OCI-LY3 (cell line): ENCODE measurements around the gene MAP3K5.

ENCODE experiments used
- H2AFZ ChIP-seq: fragments of 200-600, 300-600 bp; shearing (Covaris generic); 2 replicates; pipeline ENCODE4 v1.6.0; 2014; ENCODE audit warnings: antibody characterized with exemption, low read depth, low read length
- H3K27ac ChIP-seq: fragments of 200-600, 300-600 bp; sonication (generic); 2 replicates; pipeline ENCODE4 v1.5.1; 2014; ENCODE audit warnings: mild to moderate bottlenecking, low read length, moderate library complexity, mixed read lengths
- H3K27me3 ChIP-seq: fragments of 200-600, 300-600 bp; sonication (generic); 2 replicates; pipeline ENCODE4 v1.6.1; 2014; ENCODE audit warnings: low read depth, low read length, mixed read lengths
- H3K36me3 ChIP-seq: fragments of 200-600, 300-600 bp; sonication (generic); replicated peaks from 2 replicates; pipeline ENCODE3; 2014; ENCODE audit warnings: low read depth, low read length, mixed read lengths
- H3K4me1 ChIP-seq: fragments of 300-600, 200-600 bp; sonication (generic); 2 replicates; pipeline ENCODE4 v1.6.1; 2014; ENCODE audit warnings: low read length, mixed read lengths
- H3K4me2 ChIP-seq: fragments of 200-600, 300-600 bp; sonication (generic); 2 replicates; pipeline ENCODE4 v1.6.1; 2014; ENCODE audit warnings: low read length, mixed read lengths
- H3K4me3 ChIP-seq: fragments of 300-600, 200-600 bp; sonication (generic); 2 replicates; pipeline ENCODE4 v1.5.1; 2014; ENCODE audit warnings: antibody characterized with exemption, mild to moderate bottlenecking, low read length, moderate library complexity
- H3K79me2 ChIP-seq: fragments of 300-600, 200-600 bp; shearing (Covaris generic); 2 replicates; pipeline ENCODE4 v1.6.1; 2014; ENCODE audit warnings: mild to moderate bottlenecking, low read length, mixed read lengths
- H3K9ac ChIP-seq: fragments of 300-600, 200-600 bp; shearing (Covaris generic); 2 replicates; pipeline ENCODE4 v1.6.0; 2014; ENCODE audit warnings: mild to moderate bottlenecking, low read length, moderate library complexity
- H3K9me3 ChIP-seq: fragments of 200-600, 300-600 bp; shearing (Covaris generic); 2 replicates; pipeline ENCODE4 v1.6.1; 2014; ENCODE audit warnings: low read length, mixed read lengths; ENCODE audit not compliant: insufficient read depth
- H4K20me1 ChIP-seq: fragments of 200-600, 300-600 bp; sonication (generic); 2 replicates; pipeline ENCODE4 v1.6.1; 2016; ENCODE audit warnings: low read length, mixed read lengths; ENCODE audit not compliant: insufficient read depth
- EZH2phosphoT487 ChIP-seq: fragments of 200-600 bp; shearing (Covaris generic); IDR thresholded peaks from 2 replicates; pipeline ENCODE4 v1.6.1; 2018; ENCODE audit warnings: antibody characterized with exemption, mixed run types, low read depth
- TF ChIP-seq, protein P1 (sequence below): fragments of 200-600, 300-600 bp; sonication (generic); IDR thresholded peaks from 2 replicates; pipeline ENCODE4 v1.5.1; 2014; ENCODE audit warnings: antibody characterized with exemption, low read length, low read depth

MAP3K5 gene

DNA sequence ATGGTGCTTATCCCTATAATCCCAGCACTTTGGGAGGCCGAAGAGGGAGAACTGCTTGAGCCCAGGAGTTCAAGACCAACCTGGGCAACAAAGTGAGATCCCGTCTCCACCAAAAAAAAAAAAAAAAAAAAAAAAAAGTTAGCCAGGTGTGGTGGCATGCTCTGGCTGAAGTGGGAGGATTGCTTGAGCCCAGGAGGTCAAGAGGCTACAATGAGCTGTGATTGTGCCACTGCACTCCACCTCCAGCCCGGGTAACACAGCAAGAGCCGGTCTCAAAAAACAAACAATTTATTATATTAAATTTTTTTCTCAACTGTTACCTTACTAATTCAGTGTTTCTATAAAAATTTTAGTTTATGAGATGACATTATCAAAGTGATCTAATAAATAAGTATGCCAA lies 156.7 kb downstream of the MAP3K5 start:
- no peaks in the 10 kb centered on the region for H3K79me2 ChIP-seq
- no peaks in the 10 kb centered on the region for H4K20me1 ChIP-seq
- H3K27ac ChIP-seq, result no peak overlapping the region
- no peak overlapping the region for H3K4me3 ChIP-seq
- no peak overlapping the region for H3K9ac ChIP-seq
- TF ChIP-seq EZH2phosphoT487, result no peak
- TF ChIP-seq, protein P1, sequence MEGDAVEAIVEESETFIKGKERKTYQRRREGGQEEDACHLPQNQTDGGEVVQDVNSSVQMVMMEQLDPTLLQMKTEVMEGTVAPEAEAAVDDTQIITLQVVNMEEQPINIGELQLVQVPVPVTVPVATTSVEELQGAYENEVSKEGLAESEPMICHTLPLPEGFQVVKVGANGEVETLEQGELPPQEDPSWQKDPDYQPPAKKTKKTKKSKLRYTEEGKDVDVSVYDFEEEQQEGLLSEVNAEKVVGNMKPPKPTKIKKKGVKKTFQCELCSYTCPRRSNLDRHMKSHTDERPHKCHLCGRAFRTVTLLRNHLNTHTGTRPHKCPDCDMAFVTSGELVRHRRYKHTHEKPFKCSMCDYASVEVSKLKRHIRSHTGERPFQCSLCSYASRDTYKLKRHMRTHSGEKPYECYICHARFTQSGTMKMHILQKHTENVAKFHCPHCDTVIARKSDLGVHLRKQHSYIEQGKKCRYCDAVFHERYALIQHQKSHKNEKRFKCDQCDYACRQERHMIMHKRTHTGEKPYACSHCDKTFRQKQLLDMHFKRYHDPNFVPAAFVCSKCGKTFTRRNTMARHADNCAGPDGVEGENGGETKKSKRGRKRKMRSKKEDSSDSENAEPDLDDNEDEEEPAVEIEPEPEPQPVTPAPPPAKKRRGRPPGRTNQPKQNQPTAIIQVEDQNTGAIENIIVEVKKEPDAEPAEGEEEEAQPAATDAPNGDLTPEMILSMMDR, result no peak
- H2AFZ ChIP-seq, result no peak overlapping the region
- H3K9me3 ChIP-seq, result no peaks in the 10 kb centered on the region
- no peaks in the 10 kb centered on the region for H3K27me3 ChIP-seq
- no peak overlapping the region for H3K4me2 ChIP-seq
- no peaks in the 10 kb centered on the region for H3K4me1 ChIP-seq
- H3K36me3 ChIP-seq, result no peaks in the 10 kb centered on the region

DNA sequence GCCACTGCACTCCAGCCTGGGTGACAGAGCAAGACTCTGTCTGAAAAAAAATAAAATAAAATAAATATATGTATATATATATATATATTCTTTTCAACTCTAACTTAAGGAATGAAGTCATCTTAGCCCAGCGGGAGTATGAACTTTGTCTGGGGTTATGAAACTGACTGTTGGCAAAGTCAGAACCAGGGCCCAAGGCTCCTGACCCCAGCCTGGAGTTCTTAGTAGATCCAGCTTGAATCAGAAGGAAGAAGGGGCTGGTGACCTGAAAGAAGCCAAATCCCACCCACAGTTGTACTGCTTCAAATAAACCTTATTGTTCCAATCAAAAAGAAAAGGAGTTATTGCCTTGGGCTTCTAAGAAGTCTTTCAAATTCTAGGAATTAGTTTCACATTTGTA lies 158.9 kb downstream of the MAP3K5 start:
- Histone ChIP-seq H3K4me2 (no peak overlapping the region), H3K79me2 (no peaks in the 10 kb centered on the region), H2AFZ (no peak overlapping the region), H4K20me1 (no peaks in the 10 kb centered on the region), H3K9me3 (no peaks in the 10 kb centered on the region), H3K27ac (no peak overlapping the region), H3K9ac (no peak overlapping the region), H3K27me3 (no peaks in the 10 kb centered on the region), H3K4me3 (no peak overlapping the region), H3K36me3 (no peaks in the 10 kb centered on the region), H3K4me1 (no peaks in the 10 kb centered on the region)
- TF ChIP-seq EZH2phosphoT487, result no peak
- TF ChIP-seq, protein P1, result no peak

DNA sequence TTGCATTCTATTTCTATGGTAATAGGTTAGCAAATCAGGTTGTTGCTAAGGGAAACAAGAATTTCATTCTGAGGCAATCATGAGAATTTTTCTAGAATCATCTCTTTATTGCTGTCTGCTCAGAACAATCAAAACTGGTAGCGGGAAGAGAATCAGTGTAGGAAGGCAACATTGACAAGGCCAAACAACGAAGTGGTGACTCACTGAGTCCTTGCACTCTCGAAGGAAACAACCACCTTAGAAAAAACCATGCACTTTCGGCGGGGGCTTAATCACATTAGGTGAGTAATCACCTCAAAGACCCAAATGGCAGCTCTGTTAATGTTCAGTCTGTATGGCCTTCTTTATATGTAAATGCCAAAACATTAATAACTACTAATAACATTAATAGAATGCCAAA lies 163.3 kb downstream of the MAP3K5 start:
- TF ChIP-seq EZH2phosphoT487, result no peak
- TF ChIP-seq, protein P1, result no peak
- Histone ChIP-seq H3K9me3 (no peaks in the 10 kb centered on the region), H3K27me3 (no peaks in the 10 kb centered on the region), H3K9ac (no peak overlapping the region), H3K36me3 (no peaks in the 10 kb centered on the region), H3K4me3 (no peak overlapping the region), H3K4me1 (no peaks in the 10 kb centered on the region), H3K27ac (no peak overlapping the region), H2AFZ (no peak overlapping the region), H4K20me1 (no peaks in the 10 kb centered on the region), H3K4me2 (no peak overlapping the region), H3K79me2 (no peaks in the 10 kb centered on the region)

DNA sequence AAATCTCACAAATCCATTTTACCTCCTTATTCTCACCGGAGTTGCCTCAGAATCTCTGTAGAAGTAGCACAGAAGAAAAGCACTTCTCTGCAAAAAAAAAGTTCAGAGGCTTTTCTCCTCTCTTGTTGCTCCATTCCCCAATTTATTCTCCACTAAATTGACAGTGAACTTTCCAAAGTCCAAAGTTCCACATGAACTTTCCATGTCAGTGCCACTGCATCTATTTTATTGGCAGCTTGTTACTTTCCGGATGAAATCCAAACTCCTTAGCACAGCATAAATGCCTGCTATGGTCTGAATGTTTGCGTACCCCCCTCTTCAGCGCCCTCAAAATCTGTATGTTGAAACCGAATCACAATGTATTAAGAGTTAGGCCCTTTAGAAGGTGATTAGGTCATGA lies 165.1 kb downstream of the MAP3K5 start:
- TF ChIP-seq, protein P1, result no peak
- no peak for TF ChIP-seq EZH2phosphoT487
- H2AFZ ChIP-seq, result no peak overlapping the region
- no peaks in the 10 kb centered on the region for H3K4me1 ChIP-seq
- no peaks in the 10 kb centered on the region for H3K27me3 ChIP-seq
- no peaks in the 10 kb centered on the region for H3K9me3 ChIP-seq
- H3K36me3 ChIP-seq, result no peaks in the 10 kb centered on the region
- no peak overlapping the region for H3K4me2 ChIP-seq
- no peak overlapping the region for H3K4me3 ChIP-seq
- H3K9ac ChIP-seq, result no peak overlapping the region
- H4K20me1 ChIP-seq, result no peaks in the 10 kb centered on the region
- H3K27ac ChIP-seq, result no peak overlapping the region
- H3K79me2 ChIP-seq, result no peaks in the 10 kb centered on the region
